HG03469 (cell line): ENCODE data around the gene SUOX.
"Not testable (repeated sequence)": the region's sequence is repeated elsewhere in the genome, so short reads cannot be mapped to it uniquely, and the experiment has no call there.

ENCODE experiments used
- ATAC-seq: cut with Tn5 transposase; IDR thresholded peaks from one replicate; pipeline ENCODE4 v1.9.1; 2021; ENCODE audit warnings: mild to moderate bottlenecking, moderate library complexity, moderate number of reproducible peaks; ENCODE audit not compliant: unreplicated experiment

SUOX gene

DNA sequence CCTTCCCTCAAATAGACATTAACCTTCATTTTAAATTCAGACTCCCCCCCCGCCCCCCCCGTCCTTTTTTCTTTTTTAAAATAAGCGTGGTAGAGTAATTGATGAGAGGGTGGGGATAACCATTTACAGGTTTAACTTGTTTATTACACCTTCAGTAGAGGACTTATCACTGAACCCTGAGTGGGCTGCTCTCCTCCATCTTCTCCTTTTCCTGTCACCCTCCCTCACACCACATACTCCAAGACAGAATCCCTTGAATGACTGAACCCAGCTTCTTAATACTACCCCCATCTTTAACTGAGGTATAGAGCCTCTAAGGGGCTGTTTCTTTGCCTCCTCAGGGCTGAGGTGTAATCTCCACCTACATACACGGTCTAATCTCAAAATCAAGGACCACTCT is 20.1 kb downstream of the SUOX start:
- ATAC-seq: no peak

DNA sequence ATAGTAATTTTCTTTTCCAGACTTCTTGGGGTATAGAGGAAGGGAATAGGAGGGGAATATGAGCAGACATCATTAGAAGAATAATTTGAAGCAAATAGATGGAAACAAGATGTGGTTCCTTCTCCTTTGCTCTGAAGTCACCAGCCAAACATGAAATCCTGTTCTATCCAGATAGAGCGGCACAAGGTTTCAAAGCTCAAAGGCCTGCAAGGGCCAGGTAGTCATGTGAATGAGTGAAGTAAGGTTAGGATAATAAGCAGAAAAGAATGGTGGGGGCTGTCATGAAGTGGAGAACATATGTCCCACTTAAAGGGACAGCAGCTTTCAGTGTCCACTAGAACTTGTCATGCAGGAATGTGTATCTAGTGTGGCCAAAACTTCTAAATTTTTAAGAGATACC is 21.3 kb downstream of the SUOX start:
- no peak for ATAC-seq

DNA sequence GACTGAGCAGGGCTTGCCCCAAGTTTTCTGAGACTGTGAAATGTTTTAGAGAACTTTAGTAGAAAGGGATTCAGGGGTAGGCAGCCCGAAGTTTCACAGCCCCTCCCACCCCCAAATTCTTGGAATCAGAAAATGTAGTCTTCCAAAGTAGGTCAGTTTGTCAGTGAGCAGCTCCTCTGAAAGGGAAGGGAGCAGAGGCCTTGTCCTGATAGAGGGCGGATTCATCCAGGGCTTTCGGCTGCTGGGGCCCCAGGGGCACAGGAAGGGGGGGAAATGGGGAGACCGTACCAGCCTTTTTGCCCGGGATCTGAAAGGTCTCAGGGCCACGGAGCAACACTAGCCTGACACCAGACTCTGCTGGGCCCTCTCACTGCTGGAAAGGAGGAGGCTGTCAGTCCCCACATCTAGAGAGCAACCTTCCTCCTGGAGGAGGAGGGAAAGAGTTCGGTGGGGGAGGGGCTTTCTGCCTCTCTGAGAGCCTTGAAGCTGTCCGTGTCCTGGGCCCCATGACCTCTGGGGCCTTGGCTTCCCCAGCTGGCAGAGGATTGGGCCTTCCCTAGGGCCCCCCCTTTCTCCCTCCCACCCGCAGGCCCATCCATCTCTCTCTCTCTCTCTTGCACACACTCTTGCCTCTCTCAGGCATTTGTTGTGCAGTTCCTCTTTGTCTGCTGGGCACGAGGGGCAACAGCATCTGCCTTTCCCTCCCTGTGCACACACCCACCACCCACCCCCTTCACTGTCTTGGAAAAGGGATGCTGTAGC is 23.5 kb downstream of the SUOX start, which contains the start of gene IKZF4:
IKZF4 (plus strand) TSS at position 621 of the 762 bp plus-strand sequence. CDS start 451 bp downstream, outside the sequence.
- ATAC-seq: no peak

GRCh38 chr12:56021889-56022497 is 24.9 kb downstream of the SUOX start:
- no peak for ATAC-seq

- no peak for ATAC-seq
Observed at GRCh38 chr12:56028511-56029165, 31.6 kb downstream of the SUOX start.

GRCh38 chr12:56029166-56029519 is 32.1 kb downstream of the SUOX start:
- ATAC-seq: no peak

DNA sequence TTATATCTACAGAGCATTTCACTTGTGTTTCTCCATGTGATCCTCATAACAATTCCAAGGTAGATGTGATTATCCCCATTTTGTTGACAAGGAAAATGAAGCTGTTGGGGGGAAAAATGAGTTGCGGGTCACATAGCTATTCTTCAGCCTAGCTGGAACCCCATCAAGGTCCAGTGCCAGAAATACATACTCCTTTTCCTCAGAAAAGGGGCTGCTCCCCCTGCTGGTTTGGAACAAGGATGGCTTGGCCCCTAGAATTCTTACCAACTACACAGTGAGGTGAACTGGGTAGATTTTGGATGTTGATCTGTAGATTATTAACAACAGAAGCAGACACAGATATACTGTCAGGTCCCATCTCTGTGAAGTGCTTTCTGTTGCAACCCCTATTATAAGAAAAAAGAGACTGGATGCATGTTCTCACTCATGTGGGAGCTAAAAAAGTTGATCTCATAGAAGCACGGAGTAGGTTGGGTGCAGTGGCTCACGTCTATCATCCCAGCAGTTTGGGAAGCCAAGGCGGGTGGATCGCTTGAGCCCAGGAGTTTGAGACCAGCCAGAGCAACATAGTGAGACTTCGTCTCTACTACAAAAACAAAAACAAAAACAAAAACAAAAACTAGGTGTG is 32.7 kb downstream of the SUOX start:
- ATAC-seq: no peak

- ATAC-seq: no peak
Observed at GRCh38 chr12:56031987-56032386, 34.9 kb downstream of the SUOX start.

- no peak for ATAC-seq
Observed at GRCh38 chr12:56034586-56035332, 37.7 kb downstream of the SUOX start.

- ATAC-seq: no peak
Observed at GRCh38 chr12:56037161-56037560, 40.1 kb downstream of the SUOX start.

DNA sequence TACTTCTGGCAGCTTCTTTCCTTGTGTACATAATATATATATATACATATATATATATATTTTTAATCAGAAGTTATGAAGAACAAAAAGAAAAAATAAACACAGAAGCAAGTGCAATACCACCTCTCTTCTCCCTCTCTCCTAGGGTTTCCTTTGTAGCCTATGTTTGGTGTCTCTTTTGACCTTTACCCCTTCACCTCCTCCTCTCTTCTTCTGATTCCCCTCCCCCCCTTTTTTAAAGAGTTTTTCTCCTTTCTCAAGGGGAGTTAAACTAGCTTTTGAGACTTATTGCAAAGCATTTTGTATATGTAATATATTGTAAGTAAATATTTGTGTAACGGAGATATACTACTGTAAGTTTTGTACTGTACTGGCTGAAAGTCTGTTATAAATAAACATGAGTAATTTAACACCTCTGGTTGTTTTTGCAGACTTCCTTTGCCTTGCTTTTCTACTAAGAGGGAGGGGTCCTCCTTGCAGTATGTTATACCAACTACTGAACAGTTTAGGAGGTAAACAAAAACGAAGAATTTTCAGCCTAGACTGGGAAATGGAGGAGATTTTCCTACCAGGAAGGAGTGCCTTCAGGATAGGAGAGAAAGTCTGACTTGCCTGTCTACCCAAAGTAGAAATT is 41.1 kb downstream of the SUOX start:
- ATAC-seq: no peak

DNA sequence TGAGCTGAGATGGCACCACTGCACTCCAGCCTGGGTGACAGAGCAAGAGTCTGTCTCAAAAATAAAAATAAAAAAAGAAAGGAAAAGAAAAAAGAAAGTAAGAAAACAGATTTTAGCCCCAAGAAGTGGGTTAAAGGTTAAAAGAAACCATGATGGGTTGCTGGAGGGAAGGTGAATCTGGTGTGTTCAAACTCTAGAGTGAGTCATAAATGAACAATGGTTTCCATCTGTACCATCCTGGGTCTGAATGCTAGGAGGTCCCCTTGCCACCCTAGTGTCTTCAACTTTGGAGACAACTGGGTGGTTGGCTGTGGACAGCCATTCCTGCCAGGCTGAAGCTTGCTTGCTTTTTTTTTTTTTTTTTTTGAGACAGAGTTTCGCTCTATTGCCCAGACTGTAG is 43.1 kb downstream of the SUOX start:
- ATAC-seq: no peak

DNA sequence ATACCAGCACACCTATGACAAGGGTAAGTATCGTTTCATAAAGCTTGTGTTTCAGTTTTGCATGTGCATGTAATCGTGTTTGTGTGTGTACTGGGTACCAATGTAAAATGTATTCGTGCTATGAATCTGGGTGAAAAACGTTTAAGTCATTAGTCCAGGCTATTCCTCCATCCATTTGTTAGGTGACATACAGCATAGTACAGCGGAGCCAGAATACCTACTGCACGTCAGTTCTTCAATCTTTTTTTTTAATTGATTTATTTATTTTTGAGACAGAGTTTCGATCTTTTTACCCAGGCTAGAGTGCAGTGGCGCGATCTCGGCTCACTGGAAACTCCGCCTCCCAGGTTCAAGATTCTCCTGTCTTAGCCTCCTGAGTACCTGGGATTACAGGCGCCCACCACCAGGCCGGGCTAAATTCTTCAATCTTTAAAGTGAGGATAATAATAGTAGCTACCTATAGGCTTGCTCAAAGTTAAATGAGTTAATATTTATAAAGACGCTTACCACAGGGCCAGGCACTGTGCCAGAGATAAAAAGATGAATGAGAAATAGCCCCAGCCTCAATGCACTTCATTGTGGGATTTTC is 44.0 kb downstream of the SUOX start:
- no peak for ATAC-seq

DNA sequence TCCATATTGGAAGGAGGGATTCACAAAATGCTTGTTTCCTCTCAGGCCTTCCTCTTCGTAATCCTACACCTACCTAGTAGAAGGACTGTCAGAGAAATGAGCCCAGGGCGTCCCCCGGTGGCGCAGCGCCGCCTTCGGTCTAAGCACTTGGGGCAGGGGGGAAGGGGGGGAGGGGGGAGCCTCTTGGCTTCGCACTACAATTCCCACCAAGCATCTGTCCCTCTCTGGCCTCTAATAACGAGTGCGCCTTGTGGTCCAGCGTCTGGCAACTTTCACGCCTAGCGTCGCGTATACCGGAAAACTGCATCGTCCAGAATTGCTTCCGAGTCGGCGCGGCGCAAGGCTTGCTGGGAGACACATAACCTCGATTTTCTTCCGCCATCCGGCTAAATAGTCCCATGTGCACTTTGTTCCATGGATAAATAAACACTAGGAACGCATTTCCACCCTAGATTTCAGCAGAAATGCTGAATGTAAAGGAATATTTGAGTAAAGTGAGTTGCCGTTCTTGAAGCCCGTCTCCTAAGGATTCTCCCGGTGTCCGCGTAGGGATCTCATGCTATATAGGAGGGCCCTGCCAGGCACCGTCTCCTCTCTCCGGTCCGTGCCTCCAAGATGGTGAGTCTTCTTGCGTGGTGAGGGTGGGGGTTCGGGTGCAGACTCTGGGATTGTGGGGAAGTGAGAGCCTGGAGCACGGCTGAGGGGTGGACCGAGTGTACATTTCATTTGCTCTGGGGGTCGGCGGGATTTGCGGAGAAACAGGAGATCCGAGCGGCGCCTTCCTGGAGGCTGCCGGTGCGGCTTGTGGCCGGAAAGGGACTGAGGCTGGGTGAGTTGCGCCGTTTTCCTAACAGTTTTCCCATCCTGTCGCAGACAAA is 44.7 kb downstream of the SUOX start, which contains the start of gene RPS26:
RPS26 (plus strand) TSS at position 367 of the 878 bp plus-strand sequence; CDS start at position 616, 249 bp downstream.
- ATAC-seq: peak; percentile 73

DNA sequence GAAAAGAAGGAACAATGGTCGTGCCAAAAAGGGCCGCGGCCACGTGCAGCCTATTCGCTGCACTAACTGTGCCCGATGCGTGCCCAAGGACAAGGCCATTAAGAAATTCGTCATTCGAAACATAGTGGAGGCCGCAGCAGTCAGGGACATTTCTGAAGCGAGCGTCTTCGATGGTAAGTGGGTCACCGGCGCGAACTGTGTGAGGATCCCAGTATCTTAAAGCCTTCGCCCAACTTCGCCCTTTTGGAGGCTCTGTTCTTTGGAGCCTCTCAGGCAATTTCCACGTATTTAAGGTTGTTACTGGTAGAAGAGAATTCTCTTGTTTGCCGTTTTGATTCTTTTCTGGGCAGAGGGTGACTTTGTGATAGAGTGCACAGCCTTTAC is 45.3 kb downstream of the SUOX start:
- ATAC-seq: not testable (repeated sequence)

DNA sequence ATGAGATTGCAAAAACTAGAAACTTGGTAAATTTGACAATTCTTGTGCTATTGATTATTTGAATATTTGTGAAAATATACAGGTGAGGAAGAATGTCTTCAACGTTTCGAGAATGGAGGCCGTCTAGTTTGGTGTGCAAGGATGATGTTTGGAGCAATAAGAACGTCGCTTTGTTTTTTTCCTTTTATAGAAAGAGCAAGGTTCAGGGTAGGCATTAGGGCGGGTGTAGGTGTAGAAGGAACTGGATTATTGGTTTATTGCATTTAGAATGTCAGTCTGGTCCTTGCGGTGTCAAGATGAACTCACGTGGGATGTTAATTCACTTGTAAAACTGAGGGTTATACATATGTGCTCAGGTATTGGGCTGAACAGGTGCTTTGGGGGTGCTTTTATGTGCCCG is 45.8 kb downstream of the SUOX start:
- no peak for ATAC-seq

GRCh38 chr12:56046027-56046780 is 49.1 kb downstream of the SUOX start:
- ATAC-seq: no peak

- no peak for ATAC-seq
Observed at GRCh38 chr12:56053407-56053893, 56.4 kb downstream of the SUOX start.
